Activated T-helper 2 cell treated with anti-CD3 and anti-CD28 coated beads, Interferon-gamma antibody, Interleukin-2, Interleukin-4, amounts not matched to agents 10 μg/mL and 5 μg/mL and 100 μg/mL, durations not matched to agents 14 hours and 24 hours and 36 hours (primary cell): ENCODE measurements around the gene MUC13. TPM values are rescaled to one million over a fixed set of nuclear protein-coding genes. Genes with fewer than 3 reads are reported as not detected.
A peak's percentile ranks its signal among the peaks of the same experiment; 100 is the strongest.

Experiments
- DNase-seq: peaks from one replicate; pipeline ENCODE4 v3.0.0; 2021; ENCODE audit warnings: low spot score
- H3K27ac Mint-ChIP-seq: one replicate; pipeline ENCODE4 v1.8.0; 2021; ENCODE audit warnings: mixed read lengths
- H3K27me3 Mint-ChIP-seq: one replicate; pipeline ENCODE4 v1.8.0; 2021; ENCODE audit warnings: low read depth, mixed read lengths
- H3K36me3 Mint-ChIP-seq: one replicate; pipeline ENCODE4 v1.8.0; 2021; ENCODE audit warnings: low read depth, mixed read lengths
- H3K4me1 Mint-ChIP-seq: one replicate; pipeline ENCODE4 v1.8.0; 2021; ENCODE audit warnings: low read depth, mixed read lengths
- H3K4me3 Mint-ChIP-seq: one replicate; pipeline ENCODE4 v1.8.0; 2021; ENCODE audit warnings: low read depth, mild to moderate bottlenecking, moderate library complexity, mixed read lengths
- H3K9me3 Mint-ChIP-seq: one replicate; pipeline ENCODE4 v1.8.0; 2021; ENCODE audit warnings: mixed read lengths
- intact Hi-C: fragments of 100-400 bp; cut with micrococcal nuclease; formaldehyde crosslinking; loops from one replicate; pipeline ENCODE4 v1.15.1; 2023
- total RNA-seq: library from RNA; stranded (reverse); gene quantifications from 2 replicates; pipeline ENCODE4 v1.2.3, GENCODE V29; 2022

The MUC13 gene
- total RNA-seq, 1 donor from 2014 or later: not detected

- intact Hi-C loops: no loop called here
- no peak for DNase-seq
- Mint-ChIP-seq H3K36me3 (no peaks in the 10 kb centered on the region), H3K27ac (no peak overlapping the region), H3K4me1 (no peaks in the 10 kb centered on the region), H3K4me3 (no peak overlapping the region), H3K27me3 (peaks cover 31% of the 10 kb centered on the region), H3K9me3 (no peaks in the 10 kb centered on the region)
These were observed 19.3 kb downstream of the MUC13 start for GRCh38 chr3:124915254-124915653.

- no peaks in the 10 kb centered on the region for H3K4me1 Mint-ChIP-seq
- H3K27ac Mint-ChIP-seq: no peak overlapping the region
- intact Hi-C loops: no loop called here
- no peaks in the 10 kb centered on the region for H3K9me3 Mint-ChIP-seq
- no peak overlapping the region for H3K4me3 Mint-ChIP-seq
- H3K36me3 Mint-ChIP-seq: no peaks in the 10 kb centered on the region
- peaks cover 21% of the 10 kb centered on the region for H3K27me3 Mint-ChIP-seq
- DNase-seq: no peak
These were observed 26.6 kb downstream of the MUC13 start for GRCh38 chr3:124907957-124908356.

- H3K4me3 Mint-ChIP-seq: no peak overlapping the region
- no peak for DNase-seq
- no peak overlapping the region for H3K27ac Mint-ChIP-seq
- intact Hi-C loops: no loop called here
- H3K9me3 Mint-ChIP-seq: no peaks in the 10 kb centered on the region
- no peaks in the 10 kb centered on the region for H3K36me3 Mint-ChIP-seq
- peaks cover 8% of the 10 kb centered on the region for H3K4me1 Mint-ChIP-seq
- H3K27me3 Mint-ChIP-seq: peaks cover 10% of the 10 kb centered on the region
These were observed 29.6 kb downstream of the MUC13 start for GRCh38 chr3:124904835-124905492.

- Mint-ChIP-seq H3K27me3 (peaks cover 10% of the 10 kb centered on the region), H3K27ac (no peak overlapping the region), H3K36me3 (no peaks in the 10 kb centered on the region), H3K9me3 (no peaks in the 10 kb centered on the region), H3K4me1 (peaks cover 8% of the 10 kb centered on the region), H3K4me3 (no peak overlapping the region)
- no peak for DNase-seq
- intact Hi-C loops: no loop called here
These were observed 30.4 kb downstream of the MUC13 start for GRCh38 chr3:124903896-124904834.

GRCh38 chr3:124896824-124897526, 37.6 kb downstream of the MUC13 start:
- Mint-ChIP-seq H3K4me3 (no peak overlapping the region), H3K27me3 (peaks cover 6% of the 10 kb centered on the region), H3K9me3 (no peaks in the 10 kb centered on the region), H3K4me1 (peaks cover 8% of the 10 kb centered on the region), H3K27ac (no peak overlapping the region), H3K36me3 (no peaks in the 10 kb centered on the region)
- intact Hi-C loops: no loop called here
- no peak for DNase-seq

- Mint-ChIP-seq H3K36me3 (no peaks in the 10 kb centered on the region), H3K27me3 (peaks cover 11% of the 10 kb centered on the region), H3K4me1 (peaks cover 5% of the 10 kb centered on the region), H3K4me3 (no peak overlapping the region), H3K27ac (no peak overlapping the region), H3K9me3 (no peaks in the 10 kb centered on the region)
- intact Hi-C loops: no loop called here
- no peak for DNase-seq
These were observed 38.8 kb downstream of the MUC13 start for GRCh38 chr3:124895756-124896155.

GRCh38 chr3:124893526-124893925, 41.0 kb downstream of the MUC13 start:
- H3K36me3 Mint-ChIP-seq: no peaks in the 10 kb centered on the region
- no peaks in the 10 kb centered on the region for H3K9me3 Mint-ChIP-seq
- DNase-seq: no peak
- H3K27ac Mint-ChIP-seq: no peak overlapping the region
- intact Hi-C loops: no loop called here
- H3K4me3 Mint-ChIP-seq: no peak overlapping the region
- no peaks in the 10 kb centered on the region for H3K4me1 Mint-ChIP-seq
- H3K27me3 Mint-ChIP-seq: peaks cover 26% of the 10 kb centered on the region

- H3K27ac Mint-ChIP-seq: no peak overlapping the region
- intact Hi-C loops: no loop called here
- no peaks in the 10 kb centered on the region for H3K9me3 Mint-ChIP-seq
- peaks cover 5% of the 10 kb centered on the region for H3K4me1 Mint-ChIP-seq
- no peaks in the 10 kb centered on the region for H3K36me3 Mint-ChIP-seq
- H3K4me3 Mint-ChIP-seq: no peak overlapping the region
- no peak for DNase-seq
- H3K27me3 Mint-ChIP-seq: peaks cover 32% of the 10 kb centered on the region
These were observed 43.9 kb downstream of the MUC13 start for GRCh38 chr3:124890573-124891190.

- no peaks in the 10 kb centered on the region for H3K36me3 Mint-ChIP-seq
These were observed 45.8 kb downstream of the MUC13 start for GRCh38 chr3:124888482-124889441.

GRCh38 chr3:124887932-124888298, 46.6 kb downstream of the MUC13 start:
- no peak for DNase-seq
- Mint-ChIP-seq H3K9me3 (no peaks in the 10 kb centered on the region), H3K27ac (no peak overlapping the region), H3K27me3 (peaks cover 58% of the 10 kb centered on the region), H3K36me3 (no peaks in the 10 kb centered on the region), H3K4me3 (peak overlapping the region; percentile 56), H3K4me1 (peaks cover 5% of the 10 kb centered on the region)
- intact Hi-C loops: no loop called here

More at GRCh38 chr3:124888482-124889441, 45.8 kb downstream of the MUC13 start:
- Mint-ChIP-seq H3K27ac (no peak overlapping the region), H3K4me1 (peaks cover 5% of the 10 kb centered on the region), H3K27me3 (peaks cover 52% of the 10 kb centered on the region), H3K9me3 (no peaks in the 10 kb centered on the region), H3K4me3 (peak overlapping the region; percentile 56)
- DNase-seq: no peak
- intact Hi-C loops: no loop called here

- intact Hi-C loops: no loop called here
- Mint-ChIP-seq H3K9me3 (no peaks in the 10 kb centered on the region), H3K27ac (no peak within 1 kb of the TSS)
These were observed 47.2 kb downstream of the MUC13 start, which contains the start of gene ITGB5 for GRCh38 chr3:124887177-124887931. Gene ITGB5, minus strand, starts transcription at chr3:124887365. Its CDS starts 365 bp downstream, at chr3:124887000.

More at GRCh38 chr3:124887177-124887931, 47.2 kb downstream of the MUC13 start, which contains the start of gene ITGB5:
- no peak for DNase-seq
- Mint-ChIP-seq H3K36me3 (no peaks in the 10 kb centered on the region), H3K27me3 (peaks cover 62% of the 10 kb centered on the region), H3K4me3 (peak within 1 kb of the TSS; percentile 56), H3K4me1 (peaks cover 5% of the 10 kb centered on the region)
